ENCODE measurements around the gene FOXP3.

The FOXP3 gene

DNA sequence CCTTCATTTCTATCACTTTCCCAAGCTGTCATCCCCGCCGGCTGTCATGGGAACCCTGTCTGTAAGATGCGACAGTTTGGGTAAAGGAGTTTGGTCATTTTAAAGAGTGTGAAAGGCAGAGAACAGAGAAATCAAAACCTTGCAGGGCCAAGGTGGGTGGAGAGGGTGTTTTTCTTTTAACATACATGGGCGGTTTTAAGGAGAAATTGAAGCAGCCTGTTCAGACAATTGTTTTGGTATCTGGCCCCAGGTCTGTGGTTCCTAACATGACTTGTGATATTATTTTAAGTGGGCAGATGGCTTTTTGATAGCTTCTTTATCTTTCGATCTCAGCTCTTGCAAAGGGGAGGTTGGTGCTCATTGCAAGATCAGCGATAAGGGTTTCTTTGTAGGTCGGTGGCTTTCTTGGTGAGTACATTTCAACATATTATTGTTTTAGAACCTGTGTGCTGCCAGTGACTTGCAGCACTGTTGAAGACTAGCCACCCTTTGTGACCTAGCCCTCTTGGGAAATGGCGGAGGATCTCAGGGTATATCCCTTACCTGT is 8.7 kb upstream of the FOXP3 start:
- TF ChIP-seq, protein P1, sequence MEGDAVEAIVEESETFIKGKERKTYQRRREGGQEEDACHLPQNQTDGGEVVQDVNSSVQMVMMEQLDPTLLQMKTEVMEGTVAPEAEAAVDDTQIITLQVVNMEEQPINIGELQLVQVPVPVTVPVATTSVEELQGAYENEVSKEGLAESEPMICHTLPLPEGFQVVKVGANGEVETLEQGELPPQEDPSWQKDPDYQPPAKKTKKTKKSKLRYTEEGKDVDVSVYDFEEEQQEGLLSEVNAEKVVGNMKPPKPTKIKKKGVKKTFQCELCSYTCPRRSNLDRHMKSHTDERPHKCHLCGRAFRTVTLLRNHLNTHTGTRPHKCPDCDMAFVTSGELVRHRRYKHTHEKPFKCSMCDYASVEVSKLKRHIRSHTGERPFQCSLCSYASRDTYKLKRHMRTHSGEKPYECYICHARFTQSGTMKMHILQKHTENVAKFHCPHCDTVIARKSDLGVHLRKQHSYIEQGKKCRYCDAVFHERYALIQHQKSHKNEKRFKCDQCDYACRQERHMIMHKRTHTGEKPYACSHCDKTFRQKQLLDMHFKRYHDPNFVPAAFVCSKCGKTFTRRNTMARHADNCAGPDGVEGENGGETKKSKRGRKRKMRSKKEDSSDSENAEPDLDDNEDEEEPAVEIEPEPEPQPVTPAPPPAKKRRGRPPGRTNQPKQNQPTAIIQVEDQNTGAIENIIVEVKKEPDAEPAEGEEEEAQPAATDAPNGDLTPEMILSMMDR (IDR thresholded peaks at IDR 0.05; ENCODE audit: insufficient read depth, low read depth, low read length, missing control alignments): no peak
- H3K4me3 ChIP-seq (ENCODE audit: low read length): no peak overlapping the region
- no peak for DNase-seq (ENCODE audit: low read depth)

- DNase-seq (ENCODE audit: low read depth): no peak
- H3K4me3 ChIP-seq (ENCODE audit: low read length): no peak overlapping the region
- TF ChIP-seq, protein P1 (IDR thresholded peaks at IDR 0.05; ENCODE audit: insufficient read depth, low read depth, low read length, missing control alignments): no peak
Observed at GRCh38 chrX:49272421-49272820, 7.9 kb upstream of the FOXP3 start.

DNA sequence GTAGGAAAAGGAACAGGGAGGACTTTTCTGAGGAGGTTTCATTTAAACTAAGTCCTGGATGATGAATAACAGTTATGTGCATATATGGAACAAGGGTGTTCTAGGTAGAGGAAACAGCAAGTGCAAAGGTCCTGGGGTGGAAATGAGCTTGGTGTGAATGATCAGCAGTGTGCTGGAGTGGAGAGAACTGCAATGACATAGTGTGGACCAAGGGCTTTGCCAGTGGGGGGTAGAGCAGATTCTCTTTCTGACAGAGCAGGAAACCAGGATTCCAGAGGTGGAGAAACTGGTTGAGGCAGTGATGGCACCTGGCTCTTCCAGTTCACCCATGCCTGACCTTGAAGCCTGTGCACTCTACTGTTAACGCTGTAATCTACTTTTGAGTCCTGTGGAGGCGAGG is 6.8 kb upstream of the FOXP3 start:
- H3K4me3 ChIP-seq (ENCODE audit: low read length): no peak overlapping the region
- TF ChIP-seq, protein P1 (IDR thresholded peaks at IDR 0.05; ENCODE audit: insufficient read depth, low read depth, low read length, missing control alignments): no peak
- DNase-seq (ENCODE audit: low read depth): peak; percentile 49

GRCh38 chrX:49270249-49270921 is 5.9 kb upstream of the FOXP3 start:
- H3K4me3 ChIP-seq (ENCODE audit: low read length): peak overlapping the region; percentile 50
- DNase-seq (ENCODE audit: low read depth): no peak
- TF ChIP-seq, protein P1 (IDR thresholded peaks at IDR 0.05; ENCODE audit: insufficient read depth, low read depth, low read length, missing control alignments): no peak

- TF ChIP-seq, protein P1 (IDR thresholded peaks at IDR 0.05; ENCODE audit: insufficient read depth, low read depth, low read length, missing control alignments): no peak
- H3K4me3 ChIP-seq (ENCODE audit: low read length): peak within 1 kb of the TSS; percentile 60
- no peak for DNase-seq (ENCODE audit: low read depth)
Observed at GRCh38 chrX:49269767-49270248, 5.3 kb upstream of the FOXP3 start, which contains the start of gene PPP1R3F. TSS of gene PPP1R3F (plus strand) at chrX:49269793. CDS start at chrX:49269870, 77 bp downstream.

DNA sequence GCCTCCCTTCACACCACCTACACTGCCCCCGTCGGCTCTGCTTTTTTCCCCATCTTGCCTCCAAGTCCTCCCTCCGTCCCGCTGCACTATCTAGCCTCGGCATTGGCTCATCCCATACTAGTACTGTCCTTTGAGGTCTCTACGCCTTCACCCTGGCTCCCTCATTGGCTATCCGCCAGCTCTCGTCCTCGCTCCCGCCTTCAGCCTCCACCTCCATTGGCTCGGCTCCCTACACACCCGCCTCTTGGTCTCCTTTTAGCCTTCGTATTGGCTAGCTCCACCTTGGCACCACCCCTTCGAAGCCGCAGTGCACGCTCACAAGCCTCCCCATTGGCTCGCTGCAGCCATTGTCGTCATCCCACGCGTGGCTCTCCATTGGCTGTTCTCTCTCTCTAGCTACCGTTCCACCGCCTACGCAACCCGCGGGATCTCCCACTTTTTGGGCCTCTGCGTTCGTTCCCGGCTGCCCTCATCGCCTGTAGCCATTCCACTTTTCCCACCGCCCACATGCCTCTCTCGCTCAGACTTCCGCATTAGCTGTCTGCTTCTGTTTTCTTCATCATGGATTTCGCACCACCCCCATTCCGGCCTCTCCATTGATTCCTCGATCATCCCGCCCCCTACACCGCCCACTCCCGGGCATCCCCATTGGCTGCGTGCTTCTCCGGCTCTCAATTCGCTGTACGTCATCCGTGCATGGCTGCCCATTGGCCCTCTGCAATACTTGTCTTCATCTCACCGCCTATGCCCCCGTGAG is 4.7 kb upstream of the FOXP3 start:
- peak overlapping the region; percentile 60 for H3K4me3 ChIP-seq (ENCODE audit: low read length)
- TF ChIP-seq, protein P1 (IDR thresholded peaks at IDR 0.05; ENCODE audit: insufficient read depth, low read depth, low read length, missing control alignments): no peak

More for the DNA sequence above, 4.7 kb upstream of the FOXP3 start:
- peak; percentile 97 for DNase-seq (ENCODE audit: low read depth)
